GM23338 (cell line): Measurements from ENCODE around the gene PXK.

Source experiments
- CTCF ChIP-seq, 2 experiments: fragments of 200-600 bp in 1 of 2; sonication (generic) in 1 of 2; conservative IDR thresholded peaks; 2 replicates each; pipeline versions ENCODE4 v1.5.1 to v1.6.1; 2016 to 2017; ENCODE audit warnings: antibody characterized with exemption in 2 of 2, low read depth in 2 of 2, mild to moderate bottlenecking in 2 of 2, moderate library complexity in 1 of 2
- EZH2phosphoT487 ChIP-seq: fragments of 200-600 bp; sonication (generic); IDR thresholded peaks from one replicate; pipeline ENCODE4 v1.8.1; 2018; ENCODE audit warnings: antibody characterized with exemption; ENCODE audit not compliant: unreplicated experiment
- POLR2AphosphoS5 ChIP-seq: IDR thresholded peaks from 2 replicates; pipeline ENCODE4 v1.6.1; 2016; ENCODE audit warnings: antibody characterized with exemption, low read depth
- REST ChIP-seq: IDR thresholded peaks from one replicate; pipeline ENCODE4 v1.6.1; 2018; ENCODE audit warnings: antibody characterized with exemption; ENCODE audit not compliant: unreplicated experiment

- TF ChIP-seq POLR2AphosphoS5: no peak
- TF ChIP-seq CTCF (conservative IDR thresholded peaks at IDR 0.05; ENCODE audit: low read depth in 2 of 2): no peak
- no peak for TF ChIP-seq REST
- no peak for TF ChIP-seq EZH2phosphoT487
These were observed 59.5 kb downstream of the PXK start for GRCh38 chr3:58392181-58392580.
